IPS-20b (cell line): ENCODE data around the gene NBPF11.
"Not testable (repeated sequence)": the region's sequence is repeated elsewhere in the genome, so short reads cannot be mapped to it uniquely, and the experiment has no call there.

ENCODE experiments used
- H3K27ac ChIP-seq: one replicate; pipeline ENCODE4 v1.5.1; 2013; ENCODE audit warnings: low read length
- H3K27me3 ChIP-seq: 2 replicates; pipeline ENCODE4 v1.6.1; 2013; ENCODE audit warnings: mild to moderate bottlenecking, low read length, inconsistent platforms; ENCODE audit not compliant: insufficient read depth
- H3K36me3 ChIP-seq: 2 replicates; pipeline ENCODE4 v1.6.1; 2013; ENCODE audit warnings: low read depth, mild to moderate bottlenecking, inconsistent platforms, low read length, moderate library complexity; ENCODE audit not compliant: insufficient read depth
- H3K4me1 ChIP-seq: 2 replicates; pipeline ENCODE4 v1.6.1; 2013; ENCODE audit warnings: mild to moderate bottlenecking, control low read depth, inconsistent platforms, low read length, moderate library complexity; ENCODE audit not compliant: insufficient read depth
- H3K4me3 ChIP-seq: 2 replicates; pipeline ENCODE4 v1.5.1; 2013; ENCODE audit warnings: mild to moderate bottlenecking, low read length, inconsistent platforms
- H3K9ac ChIP-seq: 2 replicates; pipeline ENCODE4 v1.6.1; 2013; ENCODE audit warnings: low read depth, mild to moderate bottlenecking, inconsistent platforms, low read length, moderate library complexity
- H3K9me3 ChIP-seq: 2 replicates; pipeline ENCODE4 v1.6.1; 2013; ENCODE audit warnings: mild to moderate bottlenecking, low read depth, low read length, inconsistent platforms; ENCODE audit not compliant: insufficient read depth

The NBPF11 gene

DNA sequence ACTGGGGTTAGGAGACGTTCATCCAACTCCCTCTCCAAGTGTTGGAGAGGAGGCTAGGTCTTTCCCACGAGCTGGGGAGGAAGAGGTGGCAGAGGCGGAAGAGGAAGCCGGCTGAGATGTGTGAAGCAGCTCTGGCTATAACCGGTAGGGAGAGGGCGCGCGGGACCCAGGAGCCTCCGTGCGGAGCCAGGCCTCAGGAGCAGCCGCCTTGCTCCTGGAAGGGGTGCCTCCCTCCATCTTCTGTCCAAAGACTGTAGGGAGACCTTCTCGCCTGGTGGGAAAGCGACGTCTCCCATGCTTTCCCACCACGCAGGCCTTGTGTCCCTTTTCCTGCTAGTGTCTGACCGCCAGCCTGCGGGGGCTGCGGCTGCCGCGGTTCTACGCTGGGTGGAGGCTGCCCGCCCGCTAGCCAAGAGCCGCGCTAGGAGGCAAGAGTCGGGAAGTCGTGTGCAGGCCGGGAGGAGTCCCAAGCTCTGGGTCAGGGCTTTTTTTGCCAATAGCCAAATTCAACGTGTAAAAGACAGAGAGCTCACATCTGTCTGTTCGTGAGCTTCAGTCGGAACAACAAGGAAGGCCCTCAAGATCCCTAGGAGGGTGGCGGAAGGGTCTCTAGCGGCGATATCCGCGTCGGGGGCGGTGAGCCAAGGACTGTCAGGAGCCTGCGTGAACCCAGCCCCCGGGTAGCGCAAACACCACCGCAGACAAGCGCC lies 8.4 kb upstream of the NBPF11 start:
- no peaks in the 10 kb centered on the region for H3K27me3 ChIP-seq
- H3K4me3 ChIP-seq, result no peak overlapping the region
- H3K36me3 ChIP-seq, result no peaks in the 10 kb centered on the region
- no peak overlapping the region for H3K27ac ChIP-seq
- H3K4me1 ChIP-seq, result no peaks in the 10 kb centered on the region
- no peak overlapping the region for H3K9ac ChIP-seq
- no peaks in the 10 kb centered on the region for H3K9me3 ChIP-seq

- no peak overlapping the region for H3K9ac ChIP-seq
- no peak overlapping the region for H3K27ac ChIP-seq
- H3K9me3 ChIP-seq, result no peaks in the 10 kb centered on the region
- no peaks in the 10 kb centered on the region for H3K27me3 ChIP-seq
- H3K4me3 ChIP-seq, result no peak overlapping the region
- no peaks in the 10 kb centered on the region for H3K4me1 ChIP-seq
- H3K36me3 ChIP-seq, result no peaks in the 10 kb centered on the region
Measured at GRCh38 chr1:148160048-148160342, 7.9 kb upstream of the NBPF11 start.

DNA sequence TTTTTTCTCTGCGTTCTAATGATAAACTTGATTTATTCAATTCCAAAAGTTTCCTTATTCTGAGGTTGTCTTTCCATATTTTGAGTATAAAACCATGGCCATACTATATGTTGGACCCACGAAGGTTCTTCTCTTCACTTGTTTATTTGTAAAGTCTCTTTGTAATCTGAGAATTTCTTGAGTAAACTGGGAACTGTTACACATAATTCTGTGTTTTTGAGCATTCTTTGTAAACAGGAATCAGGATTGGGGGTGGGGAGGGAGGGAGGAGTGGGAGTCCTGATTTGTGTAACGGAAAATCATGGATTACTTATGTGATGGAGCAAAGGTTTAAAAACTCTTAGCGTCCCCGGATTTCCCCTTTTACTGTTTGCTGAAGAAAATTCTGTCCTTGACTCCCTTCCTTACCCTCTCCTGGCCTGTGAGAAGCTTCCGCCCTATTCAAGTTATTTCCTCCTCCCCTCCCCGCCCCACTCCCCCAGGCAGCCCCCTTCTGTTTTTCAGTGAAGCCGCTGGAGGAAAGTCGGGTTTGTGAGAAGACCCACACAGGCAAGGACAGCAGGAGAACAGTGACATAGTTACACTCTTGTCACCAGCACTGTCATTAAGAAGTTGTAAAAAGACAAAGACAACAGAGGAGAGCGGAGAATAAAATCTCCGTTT lies 6.4 kb upstream of the NBPF11 start:
- H3K9me3 ChIP-seq, result no peaks in the 10 kb centered on the region
- H3K36me3 ChIP-seq, result no peaks in the 10 kb centered on the region
- no peak overlapping the region for H3K9ac ChIP-seq
- no peak overlapping the region for H3K27ac ChIP-seq
- no peaks in the 10 kb centered on the region for H3K27me3 ChIP-seq
- no peak overlapping the region for H3K4me3 ChIP-seq
- H3K4me1 ChIP-seq, result no peaks in the 10 kb centered on the region

GRCh38 chr1:148157803-148158202 lies 5.7 kb upstream of the NBPF11 start:
- not testable (repeated sequence) for H3K4me1 ChIP-seq, H3K9me3 ChIP-seq, H3K36me3 ChIP-seq, H3K4me3 ChIP-seq, H3K9ac ChIP-seq, H3K27me3 ChIP-seq, H3K27ac ChIP-seq

- not testable (repeated sequence) for H3K36me3 ChIP-seq, H3K27me3 ChIP-seq, H3K27ac ChIP-seq, H3K9ac ChIP-seq, H3K9me3 ChIP-seq, H3K4me3 ChIP-seq, H3K4me1 ChIP-seq
Measured at GRCh38 chr1:148155494-148156275, 3.6 kb upstream of the NBPF11 start.

DNA sequence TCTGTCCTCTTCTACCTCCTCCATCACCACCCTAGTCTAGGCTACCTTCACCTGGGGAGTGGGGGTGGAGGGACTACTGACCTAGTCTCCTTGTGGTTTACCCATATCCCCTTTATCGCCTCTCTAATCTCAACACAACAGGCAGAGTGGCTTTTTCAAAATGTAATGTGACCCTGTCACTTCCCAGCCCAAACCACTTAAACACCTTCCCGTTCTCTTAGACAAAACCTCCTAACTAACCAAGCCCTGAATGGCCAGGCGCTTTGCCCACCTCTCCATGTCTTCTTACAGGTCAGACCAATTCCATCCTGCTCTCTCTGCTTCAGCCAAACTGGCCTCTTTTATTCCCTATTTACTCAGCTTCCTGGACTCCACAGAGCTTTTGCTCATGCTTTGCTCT lies 714 bp upstream of the NBPF11 start:
- not testable (repeated sequence) for H3K27ac ChIP-seq, H3K9me3 ChIP-seq, H3K4me3 ChIP-seq, H3K4me1 ChIP-seq, H3K27me3 ChIP-seq, H3K9ac ChIP-seq, H3K36me3 ChIP-seq

DNA sequence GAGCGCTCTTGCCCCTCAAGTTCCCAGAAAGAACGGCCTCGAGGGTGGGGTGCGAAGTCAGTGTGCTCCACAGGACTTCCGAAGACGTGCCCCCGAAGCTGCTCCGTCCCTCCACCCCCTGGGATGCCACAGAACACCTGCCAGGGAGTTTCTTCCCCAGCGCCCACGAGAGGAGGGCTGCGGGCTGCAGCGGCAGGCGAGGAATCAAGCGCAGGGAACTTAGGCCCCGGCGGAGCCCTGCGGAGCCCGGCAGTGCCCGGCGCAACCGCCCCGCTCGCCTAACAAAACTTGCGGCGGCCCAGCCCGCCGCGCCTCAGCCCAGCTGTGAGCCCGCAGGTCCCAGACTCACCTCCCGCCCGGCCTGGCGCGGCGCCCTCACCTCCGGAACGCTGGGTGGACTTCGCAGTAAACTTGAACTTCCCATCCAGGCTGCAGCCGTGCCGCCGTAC lies 686 bp downstream of the NBPF11 start:
- Histone ChIP-seq H3K4me3 (peak overlapping the region; percentile 73), H3K9ac (peak overlapping the region; percentile 72; the same call in 1 of the 2 replicates)
- not testable (repeated sequence) for H3K4me1 ChIP-seq, H3K27ac ChIP-seq, H3K27me3 ChIP-seq, H3K9me3 ChIP-seq, H3K36me3 ChIP-seq

DNA sequence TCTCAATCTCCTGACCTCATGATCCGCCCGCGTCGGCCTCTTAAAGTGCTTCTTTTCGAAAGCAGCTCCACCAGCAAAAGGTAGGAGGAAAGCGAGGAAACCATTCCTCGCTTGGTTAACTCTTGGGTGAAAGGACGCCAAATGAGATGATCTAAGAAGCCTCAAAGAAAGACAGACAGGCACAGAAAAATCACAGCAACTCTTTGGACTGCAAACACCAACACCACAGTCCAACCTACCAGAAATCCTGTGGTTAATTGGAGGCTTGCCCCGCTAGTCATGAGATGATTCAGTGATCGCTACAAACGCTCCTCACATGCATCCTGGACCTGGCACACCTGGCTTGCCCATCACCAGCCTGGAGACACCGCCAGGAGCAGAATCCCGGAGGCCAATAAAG lies 1.1 kb downstream of the NBPF11 start:
- not testable (repeated sequence) for H3K4me1 ChIP-seq, H3K9me3 ChIP-seq, H3K27ac ChIP-seq, H3K27me3 ChIP-seq, H3K36me3 ChIP-seq
- H3K9ac ChIP-seq, result peak overlapping the region; percentile 72; the same call in 1 of the 2 replicates
- H3K4me3 ChIP-seq, result peak overlapping the region; percentile 73

DNA sequence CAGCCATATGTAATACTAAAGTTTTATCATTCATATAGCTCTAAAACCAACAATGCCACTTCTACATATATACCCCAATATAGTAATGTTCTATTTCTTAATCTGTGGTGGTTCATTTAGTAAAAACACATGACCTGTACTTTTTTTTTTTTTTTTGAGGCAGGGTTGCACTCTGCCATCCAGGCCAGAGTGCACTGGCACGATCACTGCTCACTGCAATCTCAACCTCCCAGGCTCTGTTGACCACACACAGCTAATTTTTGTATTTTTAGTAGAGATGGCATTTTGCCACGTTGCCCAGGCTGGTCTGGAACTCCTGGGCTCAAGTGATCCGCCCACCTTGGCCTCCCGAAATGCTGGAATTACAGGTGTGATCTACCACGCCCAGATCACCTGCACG lies 2.1 kb downstream of the NBPF11 start:
- H3K4me3 ChIP-seq, H3K9me3 ChIP-seq, H3K9ac ChIP-seq, H3K27me3 ChIP-seq, H3K4me1 ChIP-seq, H3K27ac ChIP-seq, H3K36me3 ChIP-seq: not testable (repeated sequence)

DNA sequence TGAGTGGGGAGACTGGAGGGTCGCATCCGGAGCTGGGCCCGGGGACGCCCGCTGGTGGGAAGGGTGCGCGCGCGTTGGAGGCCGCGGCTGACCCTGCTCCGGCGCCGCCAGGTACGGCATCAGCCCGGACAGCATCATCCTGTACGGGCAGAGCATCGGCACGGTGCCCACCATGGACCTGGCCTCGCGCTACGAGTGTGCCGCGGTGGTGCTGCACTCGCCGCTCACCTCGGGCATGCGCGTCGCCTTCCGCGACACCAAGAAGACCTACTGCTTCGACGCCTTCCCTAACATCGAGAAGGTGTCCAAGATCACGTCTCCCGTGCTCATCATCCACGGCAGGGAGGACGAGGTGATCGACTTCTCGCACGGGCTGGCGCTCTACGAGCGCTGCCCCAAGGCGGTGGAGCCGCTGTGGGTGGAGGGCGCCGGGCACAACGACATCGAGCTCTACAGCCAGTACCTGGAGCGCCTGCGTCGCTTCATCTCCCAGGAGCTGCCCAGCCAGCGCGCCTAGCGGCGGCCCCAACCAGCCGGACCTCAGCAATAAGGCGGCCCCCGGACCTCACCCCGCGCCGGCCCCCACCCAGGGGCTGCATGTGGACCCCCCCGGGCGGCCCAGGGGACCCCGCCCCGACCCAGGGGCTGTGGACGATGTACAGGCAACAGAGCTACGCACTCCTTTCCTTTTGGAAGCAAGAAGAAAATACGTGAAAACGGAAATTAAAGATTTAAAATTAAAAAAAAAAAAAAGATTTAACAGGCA lies 2.8 kb downstream of the NBPF11 start:
- not testable (repeated sequence) for H3K9me3 ChIP-seq, H3K4me3 ChIP-seq, H3K27me3 ChIP-seq, H3K36me3 ChIP-seq, H3K9ac ChIP-seq, H3K4me1 ChIP-seq, H3K27ac ChIP-seq

DNA sequence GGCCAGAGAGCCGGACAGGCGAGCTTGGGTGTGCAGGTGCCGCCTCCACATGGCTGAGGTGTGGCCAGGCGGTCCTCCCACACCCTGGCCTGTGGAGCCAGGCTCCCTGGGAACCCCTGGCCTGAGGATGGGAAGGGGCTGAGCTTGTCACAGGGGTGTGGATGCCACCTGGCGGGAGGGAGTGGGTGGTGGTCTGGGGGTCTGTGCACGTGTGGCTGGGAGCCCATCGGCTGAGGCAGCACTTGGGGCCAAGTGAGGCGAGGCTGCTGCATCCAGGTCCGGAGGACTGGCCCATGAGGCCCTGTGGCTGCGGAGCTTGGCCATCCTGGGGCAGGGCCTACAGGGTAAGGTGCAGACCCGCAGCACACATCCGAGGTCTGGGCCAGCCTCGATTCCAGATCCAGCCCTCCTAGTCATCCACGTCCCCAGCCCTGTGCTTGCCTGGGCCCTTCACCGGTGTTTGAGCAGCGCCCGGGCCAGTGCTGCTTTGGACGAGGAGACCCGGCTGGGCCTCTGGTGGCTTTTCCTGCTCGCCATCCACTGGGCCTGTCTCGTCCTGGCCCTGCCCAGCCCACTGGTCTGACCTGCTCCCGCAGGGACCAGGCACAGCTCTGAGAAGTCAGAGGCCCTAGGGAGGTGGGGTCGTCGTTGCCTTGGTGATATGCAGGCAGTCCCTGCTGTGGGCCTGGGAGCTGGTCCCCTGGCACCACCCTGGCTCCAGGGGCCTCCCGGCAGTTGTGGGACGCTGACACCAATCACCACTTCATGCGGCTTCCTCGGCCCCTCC lies 4.8 kb downstream of the NBPF11 start:
- H3K27me3 ChIP-seq, H3K9me3 ChIP-seq, H3K9ac ChIP-seq, H3K4me1 ChIP-seq, H3K4me3 ChIP-seq, H3K36me3 ChIP-seq, H3K27ac ChIP-seq: not testable (repeated sequence)
